DOHH2 (cell line): ENCODE measurements around the gene KDM7A.

Experiments used
- H3F3A ChIP-seq: fragments of 200-600 bp; sonication (generic), shearing (Covaris generic); 2 replicates; pipeline ENCODE4 v1.6.0; 2016; ENCODE audit warnings: antibody characterized with exemption, mild to moderate bottlenecking; ENCODE audit not compliant: control insufficient read depth, insufficient read depth
- H3K27ac ChIP-seq: fragments of 200-600 bp; sonication (generic); 2 replicates; pipeline ENCODE4 v1.5.1; 2014; ENCODE audit warnings: low read depth, mild to moderate bottlenecking, low read length, moderate library complexity
- H3K27me3 ChIP-seq: fragments of 200-600 bp; sonication (generic); 2 replicates; pipeline ENCODE4 v1.6.1; 2014; ENCODE audit warnings: mild to moderate bottlenecking, low read length, mixed read lengths; ENCODE audit not compliant: control insufficient read depth
- H3K36me3 ChIP-seq: fragments of 200-600 bp; sonication (generic); 2 replicates; pipeline ENCODE4 v1.6.1; 2014; ENCODE audit warnings: mild to moderate bottlenecking, low read length, moderate library complexity, mixed read lengths; ENCODE audit not compliant: control insufficient read depth
- H3K4me1 ChIP-seq: fragments of 200-600 bp; sonication (generic); 2 replicates; pipeline ENCODE4 v1.6.1; 2014; ENCODE audit warnings: mild to moderate bottlenecking, low read length, mixed read lengths; ENCODE audit not compliant: control insufficient read depth
- H3K4me2 ChIP-seq: fragments of 200-600 bp; sonication (generic); 2 replicates; pipeline ENCODE4 v1.6.0; 2014; ENCODE audit warnings: mild to moderate bottlenecking, low read length, moderate library complexity
- H3K4me3 ChIP-seq: fragments of 200-600 bp; sonication (generic); 2 replicates; pipeline ENCODE4 v1.5.1; 2014; ENCODE audit warnings: mild to moderate bottlenecking, low read length, mixed read lengths
- H3K79me2 ChIP-seq: fragments of 200-600 bp; sonication (generic); 2 replicates; pipeline ENCODE4 v1.6.1; 2014; ENCODE audit warnings: mild to moderate bottlenecking, low read length, mixed read lengths; ENCODE audit not compliant: control insufficient read depth
- H3K9me2 ChIP-seq: fragments of 200-600 bp; sonication (generic); replicated peaks from 2 replicates; pipeline ENCODE4 v1.6.1; 2014; ENCODE audit warnings: mild to moderate bottlenecking, low read length, mixed read lengths; ENCODE audit not compliant: control insufficient read depth
- H3K9me3 ChIP-seq: fragments of 200-600 bp; sonication (generic); 2 replicates; pipeline ENCODE4 v1.6.1; 2014; ENCODE audit warnings: antibody characterized with exemption, low read length, mixed read lengths; ENCODE audit not compliant: control insufficient read depth, insufficient read depth
- H4K20me1 ChIP-seq: fragments of 200-600 bp; sonication (generic); 2 replicates; pipeline ENCODE4 v1.6.0; 2014; ENCODE audit warnings: low read depth, mild to moderate bottlenecking, antibody characterized with exemption, low read length, moderate library complexity; ENCODE audit not compliant: control insufficient read depth, insufficient read depth
- EZH2phosphoT487 ChIP-seq: fragments of 200-600 bp; sonication (generic); IDR thresholded peaks from 2 replicates; pipeline ENCODE4 v1.6.1; 2017; ENCODE audit warnings: borderline replicate concordance, mild to moderate bottlenecking, antibody characterized with exemption, low read length, moderate library complexity, mixed read lengths
- TF ChIP-seq, protein P1 (sequence below): fragments of 200-600 bp; sonication (generic); IDR thresholded peaks from one replicate; pipeline ENCODE4 v1.5.1; 2014; ENCODE audit warnings: antibody characterized with exemption, mild to moderate bottlenecking, low read depth, low read length; ENCODE audit not compliant: poor library complexity, severe bottlenecking

The KDM7A gene, protein sequence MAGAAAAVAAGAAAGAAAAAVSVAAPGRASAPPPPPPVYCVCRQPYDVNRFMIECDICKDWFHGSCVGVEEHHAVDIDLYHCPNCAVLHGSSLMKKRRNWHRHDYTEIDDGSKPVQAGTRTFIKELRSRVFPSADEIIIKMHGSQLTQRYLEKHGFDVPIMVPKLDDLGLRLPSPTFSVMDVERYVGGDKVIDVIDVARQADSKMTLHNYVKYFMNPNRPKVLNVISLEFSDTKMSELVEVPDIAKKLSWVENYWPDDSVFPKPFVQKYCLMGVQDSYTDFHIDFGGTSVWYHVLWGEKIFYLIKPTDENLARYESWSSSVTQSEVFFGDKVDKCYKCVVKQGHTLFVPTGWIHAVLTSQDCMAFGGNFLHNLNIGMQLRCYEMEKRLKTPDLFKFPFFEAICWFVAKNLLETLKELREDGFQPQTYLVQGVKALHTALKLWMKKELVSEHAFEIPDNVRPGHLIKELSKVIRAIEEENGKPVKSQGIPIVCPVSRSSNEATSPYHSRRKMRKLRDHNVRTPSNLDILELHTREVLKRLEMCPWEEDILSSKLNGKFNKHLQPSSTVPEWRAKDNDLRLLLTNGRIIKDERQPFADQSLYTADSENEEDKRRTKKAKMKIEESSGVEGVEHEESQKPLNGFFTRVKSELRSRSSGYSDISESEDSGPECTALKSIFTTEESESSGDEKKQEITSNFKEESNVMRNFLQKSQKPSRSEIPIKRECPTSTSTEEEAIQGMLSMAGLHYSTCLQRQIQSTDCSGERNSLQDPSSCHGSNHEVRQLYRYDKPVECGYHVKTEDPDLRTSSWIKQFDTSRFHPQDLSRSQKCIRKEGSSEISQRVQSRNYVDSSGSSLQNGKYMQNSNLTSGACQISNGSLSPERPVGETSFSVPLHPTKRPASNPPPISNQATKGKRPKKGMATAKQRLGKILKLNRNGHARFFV

DNA sequence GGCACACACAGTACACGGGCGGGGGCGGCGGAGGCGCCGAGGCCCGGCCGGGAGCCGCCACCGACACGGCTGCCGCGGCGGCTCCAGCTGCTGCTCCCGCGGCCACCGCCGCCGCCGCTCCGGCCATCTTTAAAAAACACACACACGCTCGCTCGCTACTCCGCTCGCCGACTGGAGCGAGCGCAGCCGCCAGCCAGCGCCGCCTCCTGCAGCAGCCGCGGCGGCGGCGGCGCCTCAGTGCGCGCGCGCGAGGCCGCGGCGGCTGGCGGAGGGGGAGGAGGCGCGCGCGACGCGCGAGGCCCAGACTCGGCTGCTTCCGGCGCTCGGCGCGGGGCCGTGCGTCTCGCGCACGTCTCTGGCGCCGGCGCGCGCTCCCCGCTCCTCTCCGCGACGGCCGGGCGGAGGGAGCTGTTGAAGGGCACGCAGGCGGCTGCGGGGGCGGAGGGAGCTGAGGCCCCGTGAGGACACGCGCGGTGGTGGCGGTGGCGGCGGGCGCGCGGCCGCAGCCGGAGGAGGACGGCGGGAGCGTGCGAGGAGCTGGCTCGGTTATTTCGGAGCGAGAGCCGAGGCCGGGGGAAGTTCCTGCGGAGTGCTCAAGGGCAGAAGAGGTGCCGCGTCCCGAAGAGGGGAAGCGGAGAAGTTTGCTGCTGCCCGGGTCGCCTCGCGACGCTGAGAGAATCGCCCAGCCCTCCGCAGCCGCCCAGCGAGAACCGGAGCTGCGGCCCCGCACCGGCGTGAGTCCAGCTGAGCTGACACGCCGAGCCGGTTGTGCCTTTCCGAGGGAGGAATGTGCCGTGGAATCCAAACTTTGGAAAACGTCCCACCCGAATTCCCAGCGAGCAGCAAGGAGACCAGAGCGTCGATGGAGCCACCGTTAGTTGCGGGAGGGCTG, at the start of gene KDM7A:
Gene KDM7A, minus strand, starts transcription at position 173 of the 892 bp plus-strand sequence. Its CDS starts 46 bp downstream, at position 127.
- H4K20me1 ChIP-seq, result peaks cover 17% of the 10 kb centered on the region; the same call in 1 of the 2 replicates
- H3K4me2 ChIP-seq, result peak within 1 kb of the TSS; percentile 93
- peak within 1 kb of the TSS; percentile 89 for H3K4me3 ChIP-seq
- no peaks in the 10 kb centered on the region for H3K27me3 ChIP-seq
- H3K9me3 ChIP-seq, result no peaks in the 10 kb centered on the region
- peaks cover 36% of the 10 kb centered on the region for H3K4me1 ChIP-seq
- H3F3A ChIP-seq, result peaks cover 19% of the 10 kb centered on the region
- TF ChIP-seq, protein P1, sequence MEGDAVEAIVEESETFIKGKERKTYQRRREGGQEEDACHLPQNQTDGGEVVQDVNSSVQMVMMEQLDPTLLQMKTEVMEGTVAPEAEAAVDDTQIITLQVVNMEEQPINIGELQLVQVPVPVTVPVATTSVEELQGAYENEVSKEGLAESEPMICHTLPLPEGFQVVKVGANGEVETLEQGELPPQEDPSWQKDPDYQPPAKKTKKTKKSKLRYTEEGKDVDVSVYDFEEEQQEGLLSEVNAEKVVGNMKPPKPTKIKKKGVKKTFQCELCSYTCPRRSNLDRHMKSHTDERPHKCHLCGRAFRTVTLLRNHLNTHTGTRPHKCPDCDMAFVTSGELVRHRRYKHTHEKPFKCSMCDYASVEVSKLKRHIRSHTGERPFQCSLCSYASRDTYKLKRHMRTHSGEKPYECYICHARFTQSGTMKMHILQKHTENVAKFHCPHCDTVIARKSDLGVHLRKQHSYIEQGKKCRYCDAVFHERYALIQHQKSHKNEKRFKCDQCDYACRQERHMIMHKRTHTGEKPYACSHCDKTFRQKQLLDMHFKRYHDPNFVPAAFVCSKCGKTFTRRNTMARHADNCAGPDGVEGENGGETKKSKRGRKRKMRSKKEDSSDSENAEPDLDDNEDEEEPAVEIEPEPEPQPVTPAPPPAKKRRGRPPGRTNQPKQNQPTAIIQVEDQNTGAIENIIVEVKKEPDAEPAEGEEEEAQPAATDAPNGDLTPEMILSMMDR, result no peak
- TF ChIP-seq EZH2phosphoT487, result no peak
- H3K36me3 ChIP-seq, result peaks cover 20% of the 10 kb centered on the region
- no peaks in the 10 kb centered on the region for H3K9me2 ChIP-seq
- peaks cover 54% of the 10 kb centered on the region for H3K79me2 ChIP-seq
- peak within 1 kb of the TSS; percentile 72 for H3K27ac ChIP-seq

DNA sequence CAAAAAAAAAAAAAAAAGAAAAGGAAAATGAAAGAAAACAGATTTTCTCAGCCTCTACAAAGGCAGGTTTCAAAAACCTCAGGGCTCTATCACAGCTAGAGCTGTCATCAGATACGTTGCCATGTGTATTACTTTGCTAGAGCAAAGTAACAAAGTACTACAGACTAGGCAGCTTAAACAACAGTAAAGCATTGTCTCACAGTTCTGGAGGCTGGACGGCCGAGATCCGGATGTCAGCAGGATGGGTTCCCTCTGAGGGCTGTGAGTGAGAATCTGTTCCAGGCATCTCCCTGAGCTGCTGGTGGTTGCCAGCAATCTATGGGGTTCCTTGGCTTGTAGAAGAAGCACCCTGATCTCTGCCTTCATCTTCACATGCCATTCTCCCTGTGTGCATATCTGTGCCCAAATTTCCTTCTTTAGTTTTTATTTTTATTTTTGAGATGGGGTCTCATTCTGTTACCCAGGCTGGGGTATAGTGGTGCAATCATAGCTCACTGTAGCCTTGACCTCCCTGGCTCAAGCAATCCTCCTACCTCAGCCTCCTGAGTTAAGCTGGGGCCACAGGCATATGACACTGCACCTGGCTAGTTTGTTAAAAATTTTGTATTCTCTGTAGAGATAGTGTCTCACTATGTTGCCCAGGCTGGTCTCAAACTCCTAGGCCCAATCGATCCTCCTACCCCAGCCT, 48.9 kb upstream of the KDM7A start:
- Histone ChIP-seq H3K4me2 (no peak overlapping the region), H3K4me1 (peaks cover 90% of the 10 kb centered on the region), H3K79me2 (no peaks in the 10 kb centered on the region; the same call in 1 of the 2 replicates), H3K9me2 (no peaks in the 10 kb centered on the region), H3K4me3 (no peak overlapping the region), H3K27ac (no peak overlapping the region), H4K20me1 (no peaks in the 10 kb centered on the region), H3K9me3 (no peaks in the 10 kb centered on the region), H3K27me3 (no peaks in the 10 kb centered on the region), H3F3A (peaks cover 28% of the 10 kb centered on the region), H3K36me3 (no peaks in the 10 kb centered on the region)
- TF ChIP-seq, protein P1, result no peak
- no peak for TF ChIP-seq EZH2phosphoT487
